ENCODE measurements around the gene TPD52L2. TPM values are rescaled to one million over a fixed set of nuclear protein-coding genes. Genes with fewer than 3 reads are reported as not detected.
A peak's percentile ranks its signal among the peaks of the same experiment; 100 is the strongest.

TPD52L2 gene
- total RNA-seq (2022) (174 and 175 TPM in 2 replicates), Bru-seq, nascent RNA (percentile 90 among the genes with signal in this experiment), BruChase-seq, experiment 1, labeled RNA remaining after a 6-hour chase (percentile 96 among the genes with signal in this experiment), BruChase-seq, experiment 2, labeled RNA remaining after a 2-hour chase (percentile 96 among the genes with signal in this experiment)
- long read RNA-seq, full-length matches to known transcripts: 346 of 408 reads
- long read RNA-seq, partial matches to known transcripts: 14 of 408 reads
- long read RNA-seq, other reads (novel, unspliced or antisense): 48 of 408 reads

GRCh38 chr20:63864978-63865640 is at the start of gene TPD52L2:
Gene TPD52L2 (plus strand): TSS chr20:63865270. CDS start chr20:63865366, 96 bp downstream.
- peaks cover 57% of the 10 kb centered on the region for H3K36me3 Mint-ChIP-seq (ENCODE audit: insufficient read depth, unreplicated experiment)
- POLR2A ChIA-PET: interaction anchor here (0.6 to 4.8 kb wide), 91 partner anchors 10 to 1241 kb away, joined by 3 to 142 read pairs (median 4); partner anchors contain the start of genes ARFGAP1, ARFRP1, DNAJC5 and GMEB2

GRCh38 chr20:63815615-63816253 is 49.3 kb upstream of the TPD52L2 start:
- TF ChIP-seq CTCF (IDR thresholded peaks at IDR 0.05; ENCODE audit: unreplicated experiment): no peak
- intact Hi-C loops (cut with micrococcal nuclease): no loop called here
- Mint-ChIP-seq H3K27ac (ENCODE audit: low read depth, unreplicated experiment) (no peak overlapping the region), H3K9me3 (ENCODE audit: unreplicated experiment) (no peaks in the 10 kb centered on the region), H3K4me3 (ENCODE audit: unreplicated experiment) (no peak overlapping the region), H3K36me3 (ENCODE audit: insufficient read depth, unreplicated experiment) (no peaks in the 10 kb centered on the region), H3K27me3 (ENCODE audit: insufficient read depth, unreplicated experiment) (peaks cover 15% of the 10 kb centered on the region), H3K4me1 (ENCODE audit: insufficient read depth, unreplicated experiment) (no peaks in the 10 kb centered on the region)
- POLR2A ChIA-PET: no interaction called here
- CTCF ChIA-PET: no interaction called here
- BruUV-seq (replicated peaks): no TSS peak
- no peak for DNase-seq (ENCODE audit: unreplicated experiment)

More at GRCh38 chr20:63864978-63865640, at the start of gene TPD52L2:
- H3K27me3 Mint-ChIP-seq (ENCODE audit: insufficient read depth, unreplicated experiment): no peaks in the 10 kb centered on the region
- intact Hi-C loops (cut with micrococcal nuclease): loop anchor here (1.0 to 2.0 kb wide), 3 partner anchors 78 to 328 kb away; partner anchors contain the start of genes ARFRP1 and PTK6
- peak; percentile 99 for DNase-seq (ENCODE audit: unreplicated experiment)
- H3K9me3 Mint-ChIP-seq (ENCODE audit: unreplicated experiment): no peaks in the 10 kb centered on the region
- H3K4me3 Mint-ChIP-seq (ENCODE audit: unreplicated experiment): peak within 1 kb of the TSS; percentile 98
- no TSS peak for BruUV-seq (replicated peaks)
- TF ChIP-seq CTCF (IDR thresholded peaks at IDR 0.05; ENCODE audit: unreplicated experiment): no peak
- H3K27ac Mint-ChIP-seq (ENCODE audit: low read depth, unreplicated experiment): peak within 1 kb of the TSS; percentile 96
- CTCF ChIA-PET: interaction anchor here (0.7 to 2.2 kb wide), 18 partner anchors 10 to 327 kb away, joined by 3 to 11 read pairs (median 4); partner anchors contain the start of gene HELZ2
- H3K4me1 Mint-ChIP-seq (ENCODE audit: insufficient read depth, unreplicated experiment): peaks cover 9% of the 10 kb centered on the region

GRCh38 chr20:63819224-63819921 is 45.7 kb upstream of the TPD52L2 start:
- Mint-ChIP-seq H3K27ac (ENCODE audit: low read depth, unreplicated experiment) (no peak overlapping the region), H3K36me3 (ENCODE audit: insufficient read depth, unreplicated experiment) (no peaks in the 10 kb centered on the region), H3K4me1 (ENCODE audit: insufficient read depth, unreplicated experiment) (no peaks in the 10 kb centered on the region), H3K27me3 (ENCODE audit: insufficient read depth, unreplicated experiment) (peaks cover 15% of the 10 kb centered on the region), H3K9me3 (ENCODE audit: unreplicated experiment) (no peaks in the 10 kb centered on the region), H3K4me3 (ENCODE audit: unreplicated experiment) (no peak overlapping the region)
- TF ChIP-seq CTCF (IDR thresholded peaks at IDR 0.05; ENCODE audit: unreplicated experiment): no peak
- ChIA-PET CTCF (interaction anchor here (2.0 kb wide), 1 partner anchor 33 kb away, joined by 8 read pairs; no protein-coding TSS in a partner anchor), POLR2A (no interaction called here)
- DNase-seq (ENCODE audit: unreplicated experiment): no peak
- BruUV-seq (replicated peaks): no TSS peak
- intact Hi-C loops (cut with micrococcal nuclease): no loop called here
